HS-5 (cell line): ENCODE results near the gene FOLR3.
"Not testable (repeated sequence)": the region's sequence is repeated elsewhere in the genome, so short reads cannot be mapped to it uniquely, and the experiment has no call there.

ENCODE experiments used
- DNase-seq: peaks from one replicate; pipeline ENCODE4 v3.0.0-alpha.2; 2012; ENCODE audit warnings: low read depth

Gene FOLR3

GRCh38 chr11:72123117-72123653 lies 12.3 kb upstream of the FOLR3 start:
- no peak for DNase-seq

- DNase-seq = no peak
Measured at GRCh38 chr11:72124046-72124445, 11.5 kb upstream of the FOLR3 start.

GRCh38 chr11:72125956-72126355 lies 9.6 kb upstream of the FOLR3 start:
- no peak for DNase-seq

- DNase-seq = no peak
Measured at GRCh38 chr11:72127923-72128322, 7.6 kb upstream of the FOLR3 start.

GRCh38 chr11:72129381-72129780 lies 6.1 kb upstream of the FOLR3 start:
- DNase-seq = no peak

- no peak for DNase-seq
Measured at GRCh38 chr11:72132646-72133045, 2.9 kb upstream of the FOLR3 start.

GRCh38 chr11:72135891-72136683 lies 562 bp downstream of the FOLR3 start:
- no peak for DNase-seq

GRCh38 chr11:72136684-72137262 lies 1.2 kb downstream of the FOLR3 start:
- no peak for DNase-seq

GRCh38 chr11:72138821-72139390 lies 3.4 kb downstream of the FOLR3 start:
- no peak for DNase-seq

- no peak for DNase-seq
Measured at GRCh38 chr11:72139500-72139899, 4.0 kb downstream of the FOLR3 start.

- no peak for DNase-seq
Measured at GRCh38 chr11:72140661-72141060, 5.1 kb downstream of the FOLR3 start.

GRCh38 chr11:72141066-72141465 lies 5.5 kb downstream of the FOLR3 start:
- DNase-seq = peak; percentile 96

GRCh38 chr11:72142086-72142485 lies 6.6 kb downstream of the FOLR3 start:
- DNase-seq = not testable (repeated sequence)

- not testable (repeated sequence) for DNase-seq
Measured at GRCh38 chr11:72142543-72142942, 7.0 kb downstream of the FOLR3 start.

- peak; percentile 97 for DNase-seq
Measured at GRCh38 chr11:72144807-72145565, 9.5 kb downstream of the FOLR3 start.

- no peak for DNase-seq
Measured at GRCh38 chr11:72146625-72147024, 11.1 kb downstream of the FOLR3 start.

- no peak for DNase-seq
Measured at GRCh38 chr11:72150882-72151281, 15.4 kb downstream of the FOLR3 start.

- not testable (repeated sequence) for DNase-seq
Measured at GRCh38 chr11:72153874-72154273, 18.3 kb downstream of the FOLR3 start.

- no peak for DNase-seq
Measured at GRCh38 chr11:72154816-72155215, 19.3 kb downstream of the FOLR3 start.

GRCh38 chr11:72155751-72156150 lies 20.2 kb downstream of the FOLR3 start:
- DNase-seq = no peak

- no peak for DNase-seq
Measured at GRCh38 chr11:72157131-72157530, 21.6 kb downstream of the FOLR3 start.

GRCh38 chr11:72160319-72160718 lies 24.8 kb downstream of the FOLR3 start:
- DNase-seq = no peak
